Bronchial epithelial cell (primary cell): ENCODE measurements around the gene TAS1R1. TPM values are rescaled to one million over a fixed set of nuclear protein-coding genes. Genes with fewer than 3 reads are reported as not detected.
A peak's percentile ranks its signal among the peaks of the same experiment; 100 is the strongest.
"Not testable (repeated sequence)": the region's sequence is repeated elsewhere in the genome, so short reads cannot be mapped to it uniquely, and the experiment has no call there.

Source experiments
- DNase-seq: peaks from one replicate; pipeline ENCODE4 v3.0.0-alpha.2; 2010; ENCODE audit warnings: low read depth
- FAIRE-seq: peaks from 2 replicates; lab custom pipeline; 2011; peaks lifted over from hg19 to GRCh38; lab: Jason Lieb, UNC
- H3K27me3 ChIP-seq: 2 replicates; pipeline ENCODE4 v1.5.1; 2011; ENCODE audit warnings: low read length; ENCODE audit not compliant: control insufficient read depth, insufficient read depth
- H3K36me3 ChIP-seq: 2 replicates; pipeline ENCODE4 v1.5.1; 2011; ENCODE audit warnings: low read length; ENCODE audit not compliant: control insufficient read depth, insufficient read depth
- H3K4me3 ChIP-seq: 2 replicates; pipeline ENCODE4 v1.5.1; 2011; ENCODE audit warnings: mild to moderate bottlenecking, low read depth, low read length, control low read depth
- total RNA-seq: library from RNA; depleted of rRNA; stranded (reverse); fragments of >200 nt; gene quantifications from 2 replicates; pipeline ENCODE4 v1.2.1, GENCODE V29; 2014
- TF ChIP-seq, protein P1 (sequence below): IDR thresholded peaks from 2 replicates; pipeline ENCODE4 v1.5.1; 2011; ENCODE audit warnings: mild to moderate bottlenecking, moderate library complexity, low read length, control low read depth, inconsistent platforms; ENCODE audit not compliant: insufficient read depth, severe bottlenecking

The TAS1R1 gene
- total RNA-seq, 1 donor from 2014 or later: not detected

DNA sequence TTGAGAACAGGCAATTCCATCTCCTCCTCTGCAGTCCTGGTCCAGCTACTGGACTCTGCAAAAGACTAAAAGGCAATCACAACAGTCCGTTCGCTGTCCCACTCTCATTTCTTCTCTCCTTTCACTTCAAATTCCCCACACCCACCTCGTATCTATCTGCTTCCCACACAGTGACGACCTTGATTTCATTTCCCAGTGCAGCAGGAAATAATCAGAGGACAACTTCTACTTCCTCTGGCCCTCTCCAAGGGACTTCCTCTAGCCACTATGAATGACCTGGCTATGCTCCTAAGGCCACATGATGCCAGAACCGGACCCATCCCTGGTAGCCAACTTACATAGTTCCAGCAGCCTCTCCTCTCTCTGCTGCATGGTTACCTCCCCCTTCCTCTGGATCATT, 8.8 kb upstream of the TAS1R1 start:
- TF ChIP-seq, protein P1, sequence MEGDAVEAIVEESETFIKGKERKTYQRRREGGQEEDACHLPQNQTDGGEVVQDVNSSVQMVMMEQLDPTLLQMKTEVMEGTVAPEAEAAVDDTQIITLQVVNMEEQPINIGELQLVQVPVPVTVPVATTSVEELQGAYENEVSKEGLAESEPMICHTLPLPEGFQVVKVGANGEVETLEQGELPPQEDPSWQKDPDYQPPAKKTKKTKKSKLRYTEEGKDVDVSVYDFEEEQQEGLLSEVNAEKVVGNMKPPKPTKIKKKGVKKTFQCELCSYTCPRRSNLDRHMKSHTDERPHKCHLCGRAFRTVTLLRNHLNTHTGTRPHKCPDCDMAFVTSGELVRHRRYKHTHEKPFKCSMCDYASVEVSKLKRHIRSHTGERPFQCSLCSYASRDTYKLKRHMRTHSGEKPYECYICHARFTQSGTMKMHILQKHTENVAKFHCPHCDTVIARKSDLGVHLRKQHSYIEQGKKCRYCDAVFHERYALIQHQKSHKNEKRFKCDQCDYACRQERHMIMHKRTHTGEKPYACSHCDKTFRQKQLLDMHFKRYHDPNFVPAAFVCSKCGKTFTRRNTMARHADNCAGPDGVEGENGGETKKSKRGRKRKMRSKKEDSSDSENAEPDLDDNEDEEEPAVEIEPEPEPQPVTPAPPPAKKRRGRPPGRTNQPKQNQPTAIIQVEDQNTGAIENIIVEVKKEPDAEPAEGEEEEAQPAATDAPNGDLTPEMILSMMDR: no peak
- no peak overlapping the region for H3K4me3 ChIP-seq
- peaks cover 19% of the 10 kb centered on the region for H3K36me3 ChIP-seq
- DNase-seq (no peak), FAIRE-seq (no peak)
- H3K27me3 ChIP-seq: no peaks in the 10 kb centered on the region

- FAIRE-seq (no peak), DNase-seq (peak; percentile 72)
- H3K4me3 ChIP-seq: no peak overlapping the region
- H3K27me3 ChIP-seq: no peaks in the 10 kb centered on the region
- H3K36me3 ChIP-seq: peaks cover 16% of the 10 kb centered on the region
- TF ChIP-seq, protein P1: no peak
These were observed 7.8 kb upstream of the TAS1R1 start for GRCh38 chr1:6547301-6547700.

DNA sequence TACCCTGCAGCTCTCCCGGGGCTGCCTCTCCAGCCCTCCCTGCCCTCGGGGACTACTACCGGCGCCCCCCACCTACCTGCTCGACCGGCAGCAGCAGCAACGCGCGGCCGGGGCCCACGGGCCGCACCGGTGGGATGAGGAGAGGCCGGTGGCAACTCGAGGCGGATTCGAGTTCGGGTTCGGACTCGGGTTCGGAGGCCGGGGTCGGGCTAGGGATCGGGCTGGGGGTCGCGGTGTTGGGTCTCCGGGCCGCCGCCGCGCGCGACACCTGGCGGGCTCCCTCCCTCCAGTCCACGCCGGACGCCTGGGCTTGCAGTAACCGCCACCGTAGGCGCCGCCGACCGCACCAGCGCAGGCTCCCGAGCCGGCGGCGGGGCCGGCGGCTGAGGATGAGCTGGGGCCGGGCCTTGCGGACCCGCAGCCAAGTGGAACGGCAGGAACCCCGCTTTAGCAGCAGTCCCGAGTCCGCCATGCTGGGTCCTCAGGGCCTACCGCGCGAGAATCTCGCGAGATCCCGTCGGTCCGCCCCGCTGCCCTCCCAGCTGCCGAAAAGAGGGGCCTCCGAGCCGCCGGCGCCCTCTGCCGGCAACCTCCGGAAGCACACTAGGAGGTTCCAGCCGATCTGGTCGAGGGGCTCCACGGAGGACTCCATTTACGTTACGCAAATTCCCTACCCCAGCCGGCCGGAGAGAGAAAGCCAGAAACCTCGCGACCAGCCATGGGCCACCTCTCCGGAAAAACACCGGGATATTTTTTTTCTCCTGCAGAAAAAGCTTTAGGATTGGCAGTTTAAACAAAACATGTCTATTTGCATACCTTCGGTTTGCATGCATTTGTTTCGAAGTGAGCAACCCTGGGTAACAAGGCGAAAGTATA, 838 bp upstream of the TAS1R1 start, which contains the start of gene NOL9:
Gene NOL9 (minus strand): TSS at position 483 of the 876 bp plus-strand sequence. CDS start 11 bp downstream, at position 472.
- FAIRE-seq: no peak
- Histone ChIP-seq H3K36me3 (peaks cover 5% of the 10 kb centered on the region), H3K27me3 (no peaks in the 10 kb centered on the region), H3K4me3 (peak within 1 kb of the TSS; percentile 98)
- DNase-seq: peak; percentile 76
- TF ChIP-seq, protein P1: peak; percentile 93

DNA sequence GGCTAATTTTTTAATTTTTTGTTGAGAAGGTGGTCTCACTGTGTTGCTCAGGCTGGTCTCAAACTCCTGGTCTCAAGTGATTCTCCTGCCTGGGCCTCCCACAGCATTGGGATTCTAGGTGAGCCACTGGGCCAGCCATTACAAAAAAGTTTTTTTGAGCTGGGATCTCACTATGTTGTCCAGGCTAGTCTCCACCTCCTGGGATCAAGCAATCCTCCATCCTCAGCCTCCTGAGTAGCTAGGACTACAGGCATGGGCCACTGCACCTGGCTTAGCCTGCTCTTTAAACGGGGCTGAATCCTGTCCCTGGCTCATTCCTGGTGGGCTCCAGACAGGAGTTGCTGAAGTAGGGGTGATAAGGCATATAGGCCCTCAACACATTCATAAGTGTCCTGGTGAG, 2.5 kb downstream of the TAS1R1 start:
- H3K36me3 ChIP-seq: no peaks in the 10 kb centered on the region
- DNase-seq (no peak), FAIRE-seq (no peak)
- no peak overlapping the region for H3K4me3 ChIP-seq
- TF ChIP-seq, protein P1: no peak
- H3K27me3 ChIP-seq: no peaks in the 10 kb centered on the region

DNA sequence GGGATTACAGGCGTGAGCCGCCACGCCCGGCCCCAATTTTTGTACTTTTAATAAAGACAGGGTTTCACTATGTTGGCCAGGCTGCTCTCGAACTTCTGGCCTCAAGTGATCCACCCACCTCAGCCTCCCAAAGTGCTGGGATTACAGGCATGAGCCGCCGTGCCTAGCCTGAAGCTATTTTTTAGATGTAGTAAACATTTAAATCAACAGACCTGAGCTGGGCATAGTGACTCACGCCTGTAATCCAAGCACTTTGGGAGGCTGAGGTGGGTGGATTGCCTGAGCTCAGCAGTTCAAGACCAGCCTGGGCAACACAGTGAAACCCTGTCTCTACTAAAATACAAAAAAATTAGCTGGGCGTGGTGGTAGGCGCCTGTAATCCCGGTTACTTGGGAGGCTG, 4.1 kb downstream of the TAS1R1 start:
- not testable (repeated sequence) for H3K36me3 ChIP-seq, FAIRE-seq, H3K27me3 ChIP-seq, H3K4me3 ChIP-seq
- peak; percentile 35 for DNase-seq

- no peak for FAIRE-seq
- TF ChIP-seq, protein P1: no peak
- no peaks in the 10 kb centered on the region for H3K27me3 ChIP-seq
- no peak for DNase-seq
- H3K4me3 ChIP-seq: no peak overlapping the region
- H3K36me3 ChIP-seq: no peaks in the 10 kb centered on the region
These were observed 5.2 kb downstream of the TAS1R1 start for GRCh38 chr1:6560267-6560666.
